GM21367 (cell line): ENCODE data around the gene FXYD5.
"Not testable (repeated sequence)": the region's sequence is repeated elsewhere in the genome, so short reads cannot be mapped to it uniquely, and the experiment has no call there.

Experiments
- ATAC-seq: cut with Tn5 transposase; IDR thresholded peaks from one replicate; pipeline ENCODE4 v1.9.1; 2021; ENCODE audit not compliant: unreplicated experiment

FXYD5 gene

GRCh38 chr19:35136977-35137702 is 17.4 kb upstream of the FXYD5 start:
- no peak for ATAC-seq

DNA sequence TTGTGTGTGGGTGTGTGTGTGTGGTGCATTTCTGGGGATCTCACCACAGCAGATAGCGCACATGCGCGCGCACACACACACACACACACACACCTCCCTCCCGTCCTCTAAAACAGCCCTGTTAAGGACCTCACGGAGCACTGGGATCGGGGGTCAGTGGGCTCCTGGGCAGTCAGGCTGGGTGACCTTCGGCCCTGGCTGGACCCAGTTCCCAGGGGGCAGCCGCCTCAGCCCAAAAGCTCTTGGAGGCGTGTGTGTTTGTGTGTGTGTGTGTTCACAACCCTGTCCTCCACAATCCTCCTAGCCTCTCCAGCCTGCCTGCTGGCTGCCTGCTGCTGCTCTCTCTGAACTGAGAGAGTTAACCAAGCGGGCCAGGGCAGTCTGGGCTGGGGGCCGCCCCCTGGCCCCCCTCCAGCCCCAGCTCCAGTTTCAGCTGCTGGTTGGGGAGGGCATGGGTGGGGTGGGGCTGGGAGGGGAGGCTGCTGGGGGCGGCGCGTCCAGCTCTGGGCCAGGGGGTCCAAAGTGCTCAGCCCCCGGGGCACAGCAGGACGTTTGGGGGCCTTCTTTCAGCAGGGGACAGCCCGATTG is 16.1 kb upstream of the FXYD5 start, which contains the start of gene FXYD1:
TSS of gene FXYD1 (plus strand) at position 520 of the 588 bp plus-strand sequence. CDS start 1,256 bp downstream, outside the sequence.
- ATAC-seq, result no peak

- ATAC-seq, result no peak
Measured at GRCh38 chr19:35140207-35140961, 14.2 kb upstream of the FXYD5 start.

- ATAC-seq, result peak; percentile 54
Measured at GRCh38 chr19:35140962-35141836, 13.3 kb upstream of the FXYD5 start.

DNA sequence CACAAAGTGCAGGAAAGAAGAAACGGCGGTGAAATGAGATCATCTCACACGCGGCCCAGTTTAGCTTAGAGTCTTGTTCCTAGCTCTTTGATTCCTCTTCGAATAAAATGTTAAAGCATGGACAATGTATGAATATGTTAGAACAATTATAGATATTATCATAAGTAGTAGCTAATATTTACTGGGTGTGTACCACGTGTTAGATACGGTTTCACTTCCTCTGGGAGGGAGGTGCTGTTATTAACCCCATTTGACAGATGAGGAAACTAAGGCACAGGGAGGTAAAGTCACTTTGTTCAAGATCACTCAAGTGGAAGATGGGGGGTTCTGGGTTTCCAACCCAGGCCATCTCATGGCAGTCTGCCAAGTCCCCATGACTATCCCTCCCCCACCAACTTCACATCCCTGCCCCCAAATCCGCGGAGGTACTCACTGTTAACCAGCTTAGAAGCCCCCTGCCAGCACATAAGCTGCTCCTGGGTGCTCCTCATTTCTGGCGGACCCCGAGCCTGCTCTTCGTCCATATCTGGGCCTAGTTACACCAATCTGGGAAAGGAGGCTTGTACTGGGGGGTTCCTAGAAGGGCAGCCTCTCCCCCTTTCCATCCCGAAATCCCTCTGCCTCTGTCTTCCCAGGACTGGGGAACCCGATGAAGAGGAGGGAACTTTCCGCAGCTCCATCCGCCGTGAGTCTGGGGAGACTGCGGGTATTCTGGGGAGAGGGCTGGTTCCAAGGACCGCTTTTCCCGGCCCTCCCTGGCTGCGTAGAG is 12.5 kb upstream of the FXYD5 start:
- ATAC-seq, result no peak

- ATAC-seq, result no peak
Measured at GRCh38 chr19:35142606-35143230, 11.8 kb upstream of the FXYD5 start.

GRCh38 chr19:35143231-35143715 is 11.3 kb upstream of the FXYD5 start, which contains the start of gene FXYD7:
Gene FXYD7, plus strand, starts transcription at chr19:35143255. Its CDS starts 79 bp downstream, at chr19:35143334.
- ATAC-seq, result no peak

DNA sequence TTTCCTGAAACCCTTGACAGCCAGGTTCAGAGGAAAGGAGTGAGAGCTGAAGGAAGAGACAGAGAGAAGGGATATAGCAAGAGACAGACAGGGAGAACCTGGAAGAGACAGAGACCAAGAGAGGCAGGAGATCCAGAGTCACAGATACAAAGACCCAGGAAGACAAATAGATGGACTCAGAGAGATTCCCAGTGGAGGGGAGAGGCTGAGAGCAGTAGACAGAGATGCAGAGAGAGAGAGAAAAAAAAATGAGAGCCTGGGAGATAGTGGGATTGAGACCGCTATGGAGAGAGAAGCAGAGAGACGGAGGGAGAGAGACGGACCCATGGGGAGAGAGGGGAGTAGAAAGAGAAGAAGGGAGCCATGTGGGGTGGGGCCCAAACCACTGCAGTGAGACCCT is 10.7 kb upstream of the FXYD5 start:
- ATAC-seq, result no peak

- ATAC-seq, result no peak
Measured at GRCh38 chr19:35144259-35144599, 10.3 kb upstream of the FXYD5 start.

- no peak for ATAC-seq
Measured at GRCh38 chr19:35144600-35145436, 9.7 kb upstream of the FXYD5 start.

DNA sequence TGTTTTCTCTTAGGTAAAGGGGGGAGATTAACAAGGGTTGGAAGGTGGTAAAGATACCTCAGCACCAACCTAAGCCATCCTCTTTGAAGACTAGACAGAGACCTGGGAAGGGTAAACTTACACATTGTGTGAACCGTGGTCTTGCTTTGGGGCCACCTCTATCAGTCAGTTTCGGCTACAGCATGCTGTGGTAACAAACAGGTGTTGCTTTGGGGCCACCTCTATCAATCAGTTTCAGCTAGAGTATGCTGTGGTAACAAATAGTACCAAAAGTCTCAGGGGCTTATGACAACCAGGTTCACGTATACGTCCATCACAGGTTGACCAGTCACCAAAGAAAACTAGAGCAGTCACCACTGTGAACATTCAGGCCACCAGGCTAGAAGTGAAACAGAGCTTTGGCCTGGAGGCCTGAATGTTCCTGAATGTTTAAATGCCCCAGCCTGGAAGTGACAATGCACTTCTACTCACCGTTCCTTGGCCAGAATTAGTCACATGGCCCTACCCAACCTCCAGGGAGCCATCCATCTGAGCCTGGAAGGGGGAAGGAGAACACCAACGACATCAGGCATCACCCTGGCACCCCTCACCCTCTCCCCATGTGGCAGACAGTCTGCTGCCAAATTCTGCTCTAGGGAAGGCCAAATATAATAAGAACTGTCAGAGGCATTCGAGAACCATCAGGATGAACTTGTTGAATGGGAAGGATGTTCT is 7.6 kb upstream of the FXYD5 start:
- no peak for ATAC-seq

DNA sequence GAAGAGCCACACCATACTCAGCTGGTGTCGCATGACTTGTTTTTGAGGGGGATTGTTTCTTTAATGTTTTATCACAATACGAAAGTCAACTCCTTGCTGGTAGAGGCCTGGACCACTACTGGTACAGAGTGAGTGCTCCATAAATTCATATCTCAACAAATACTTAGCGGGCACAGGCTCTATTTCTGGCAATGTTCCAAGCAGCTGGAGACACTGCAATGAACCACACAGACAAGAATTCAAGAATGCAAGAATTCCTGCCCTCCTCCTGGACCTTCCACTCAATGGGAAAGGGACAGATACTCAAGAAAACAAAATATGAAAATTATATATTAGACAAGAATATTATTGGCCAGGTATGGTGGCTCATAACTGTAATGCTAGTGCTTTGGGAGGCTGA is 5.1 kb upstream of the FXYD5 start:
- ATAC-seq, result no peak

DNA sequence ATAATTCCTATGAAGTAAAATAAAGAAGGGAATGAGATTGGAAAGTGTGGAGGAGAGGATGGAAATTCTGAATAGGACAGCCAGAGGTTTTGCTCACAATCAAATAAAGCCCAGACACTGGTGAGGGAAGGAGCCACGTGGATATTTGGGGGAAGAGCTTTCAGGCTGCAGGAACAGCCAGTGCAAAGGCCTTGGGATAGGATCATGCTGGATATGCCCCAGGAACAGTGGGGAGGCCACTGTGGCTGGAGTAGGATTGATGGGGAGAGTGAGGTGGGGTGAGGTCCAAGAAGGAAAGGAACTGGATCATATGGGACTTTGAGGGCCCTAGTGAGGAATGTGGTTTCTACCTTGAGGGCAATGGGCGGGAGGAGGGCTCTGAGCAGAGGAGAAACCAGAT is 4.1 kb upstream of the FXYD5 start:
- ATAC-seq, result no peak

- no peak for ATAC-seq
Measured at GRCh38 chr19:35151273-35152065, 3.1 kb upstream of the FXYD5 start.

GRCh38 chr19:35153129-35153522 is 1.4 kb upstream of the FXYD5 start:
- not testable (repeated sequence) for ATAC-seq

GRCh38 chr19:35153701-35154524 is 622 bp upstream of the FXYD5 start:
- no peak for ATAC-seq
